Neural cell (in vitro differentiated cells): Measurements from ENCODE around the gene DCHS2. TPM values are rescaled to one million over a fixed set of nuclear protein-coding genes. Genes with fewer than 3 reads are reported as not detected.

Experiments
- H2AFZ ChIP-seq: fragments of 200-600, 300-800 bp; sonication (generic), shearing (Covaris generic); 2 replicates; pipeline ENCODE4 v1.6.0; 2014; ENCODE audit warnings: low read depth, mild to moderate bottlenecking, antibody characterized with exemption, low read length, moderate library complexity
- H3F3A ChIP-seq: fragments of 200-600 bp; shearing (Covaris generic); 2 replicates; pipeline ENCODE4 v1.6.1; 2016; ENCODE audit warnings: mild to moderate bottlenecking, moderate library complexity, mixed read lengths, antibody characterized with exemption, low read length; ENCODE audit not compliant: insufficient read depth, poor library complexity, severe bottlenecking
- H3K27ac ChIP-seq: fragments of 200-600, 300-800 bp; sonication (generic), shearing (Covaris generic); 2 replicates; pipeline ENCODE4 v1.5.1; 2014; ENCODE audit warnings: mild to moderate bottlenecking, low read length, moderate library complexity
- H3K27me3 ChIP-seq: fragments of 300-800, 200-600 bp; sonication (generic), shearing (Covaris generic); 2 replicates; pipeline ENCODE4 v1.6.0; 2014; ENCODE audit warnings: mild to moderate bottlenecking, low read depth, low read length, moderate library complexity; ENCODE audit not compliant: insufficient read depth
- H3K36me3 ChIP-seq: fragments of 300-800, 200-600 bp; sonication (generic), shearing (Covaris generic); 2 replicates; pipeline ENCODE4 v1.5.1; 2014; ENCODE audit warnings: mild to moderate bottlenecking, antibody characterized with exemption, low read length, moderate library complexity; ENCODE audit not compliant: insufficient read depth
- H3K4me2 ChIP-seq: fragments of 300-800, 200-600 bp; sonication (generic), shearing (Covaris generic); 2 replicates; pipeline ENCODE4 v1.6.0; 2014; ENCODE audit warnings: mild to moderate bottlenecking, low read length
- H3K4me3 ChIP-seq: fragments of 300-800, 200-600 bp; sonication (generic), shearing (Covaris generic); 2 replicates; pipeline ENCODE4 v1.5.1; 2014; ENCODE audit warnings: mild to moderate bottlenecking, low read length, moderate library complexity
- H3K79me2 ChIP-seq: fragments of 200-600 bp; shearing (Covaris generic); replicated peaks from 2 replicates; pipeline ENCODE4 v1.6.0; 2014; ENCODE audit warnings: mild to moderate bottlenecking, low read length, moderate library complexity; ENCODE audit not compliant: insufficient read depth
- H3K9ac ChIP-seq: fragments of 300-800, 200-600 bp; sonication (generic), shearing (Covaris generic); 2 replicates; pipeline ENCODE4 v1.6.1; 2016; ENCODE audit warnings: mild to moderate bottlenecking, low read length, mixed read lengths
- H3K9me2 ChIP-seq: fragments of 200-600 bp; shearing (Covaris generic); 2 replicates; pipeline ENCODE4 v1.6.1; 2016; ENCODE audit warnings: mild to moderate bottlenecking, low read length, mixed read lengths; ENCODE audit not compliant: insufficient read depth
- H3K9me3 ChIP-seq: fragments of 200-600, 300-800 bp; sonication (generic), shearing (Covaris generic); 2 replicates; pipeline ENCODE4 v1.6.1; 2016; ENCODE audit warnings: mild to moderate bottlenecking, mixed run types, low read length, moderate library complexity, mixed read lengths
- H4K20me1 ChIP-seq: fragments of 200-600 bp; shearing (Covaris generic); 2 replicates; pipeline ENCODE4 v1.6.1; 2016; ENCODE audit warnings: mild to moderate bottlenecking, mixed run types; ENCODE audit not compliant: insufficient read depth
- CTCF ChIP-seq: fragments of 450-650 bp; IDR thresholded peaks from 2 replicates; pipeline ENCODE4 v1.5.1; 2014; ENCODE audit warnings: antibody characterized with exemption, mild to moderate bottlenecking, moderate library complexity; ENCODE audit not compliant: poor library complexity, severe bottlenecking
- EP300 ChIP-seq: fragments of 450-650 bp; conservative IDR thresholded peaks from 2 replicates; pipeline ENCODE4 v1.6.1; 2014; ENCODE audit warnings: antibody characterized with exemption, mild to moderate bottlenecking, moderate library complexity; ENCODE audit not compliant: poor library complexity, severe bottlenecking
- EZH2 ChIP-seq: fragments of 200-600, 300-800 bp; shearing (Covaris generic), sonication (generic); IDR thresholded peaks from 2 replicates; pipeline ENCODE4 v1.6.1; 2014; ENCODE audit warnings: antibody characterized with exemption, low read length, borderline replicate concordance, mild to moderate bottlenecking; ENCODE audit not compliant: insufficient read depth, poor library complexity, severe bottlenecking
- MXI1 ChIP-seq: fragments of 450-650 bp; conservative IDR thresholded peaks from 2 replicates; pipeline ENCODE4 v1.6.1; 2014; ENCODE audit warnings: antibody characterized with exemption, mild to moderate bottlenecking; ENCODE audit not compliant: poor library complexity, severe bottlenecking
- POLR2AphosphoS5 ChIP-seq: IDR thresholded peaks from 2 replicates; pipeline ENCODE4 v1.6.1; 2012
- RAD21 ChIP-seq: fragments of 450-650 bp; conservative IDR thresholded peaks from 2 replicates; pipeline ENCODE4 v1.6.1; 2014; ENCODE audit warnings: antibody characterized with exemption, mild to moderate bottlenecking, moderate library complexity
- REST ChIP-seq: IDR thresholded peaks from 2 replicates; pipeline ENCODE4 v1.6.1; 2012; ENCODE audit warnings: borderline replicate concordance
- SMC3 ChIP-seq: fragments of 450-650 bp; conservative IDR thresholded peaks from 2 replicates; pipeline ENCODE4 v1.6.1; 2014; ENCODE audit warnings: antibody characterized with exemption, mild to moderate bottlenecking, moderate library complexity; ENCODE audit not compliant: poor library complexity
- TAF1 ChIP-seq: IDR thresholded peaks from 2 replicates; pipeline ENCODE4 v1.6.1; 2012; ENCODE audit warnings: low read depth
- polyA plus RNA-seq: library from polyadenylated mRNA; depleted of rRNA; stranded (reverse); fragments of >200 nt; gene quantifications from 2 replicates; pipeline ENCODE4 v1.2.3, GENCODE V29; 2014

The DCHS2 gene
- polyA plus RNA-seq, 1 donor from 2014 or later, result 1.6 TPM

GRCh38 chr4:154183264-154183663 is 308.3 kb downstream of the DCHS2 start:
- Histone ChIP-seq H3K4me2 (no peak overlapping the region), H3F3A (no peaks in the 10 kb centered on the region), H3K27ac (no peak overlapping the region), H2AFZ (no peak overlapping the region), H3K9me3 (no peaks in the 10 kb centered on the region), H3K79me2 (no peaks in the 10 kb centered on the region), H3K4me3 (no peak overlapping the region), H3K36me3 (no peaks in the 10 kb centered on the region), H3K9ac (no peak overlapping the region), H3K27me3 (no peaks in the 10 kb centered on the region), H4K20me1 (no peaks in the 10 kb centered on the region), H3K9me2 (no peaks in the 10 kb centered on the region)
- no peak for TF ChIP-seq MXI1
- no peak for TF ChIP-seq RAD21
- TF ChIP-seq EP300, result no peak
- no peak for TF ChIP-seq CTCF
- no peak for TF ChIP-seq TAF1
- TF ChIP-seq SMC3, result no peak
- no peak for TF ChIP-seq POLR2AphosphoS5
- TF ChIP-seq EZH2, result no peak
- TF ChIP-seq REST, result no peak

Other genes with a start within 250 kb of the DCHS2 start
- 133 and 141 TPM in 2 replicates for gene PLRG1, start 58.6 kb upstream of the DCHS2 start, polyA plus RNA-seq
- gene FGB, start 71.2 kb upstream of the DCHS2 start, polyA plus RNA-seq, result not detected in 2 replicates
- gene FGA, start 98.9 kb upstream of the DCHS2 start, polyA plus RNA-seq, result not detected in 2 replicates
- gene FGG, start 120.9 kb upstream of the DCHS2 start, polyA plus RNA-seq, result not detected in 2 replicates